ENCODE measurements around the gene DIP2C.
"Not testable (repeated sequence)": the region's sequence is repeated elsewhere in the genome, so short reads cannot be mapped to it uniquely, and the experiment has no call there.

Gene DIP2C

DNA sequence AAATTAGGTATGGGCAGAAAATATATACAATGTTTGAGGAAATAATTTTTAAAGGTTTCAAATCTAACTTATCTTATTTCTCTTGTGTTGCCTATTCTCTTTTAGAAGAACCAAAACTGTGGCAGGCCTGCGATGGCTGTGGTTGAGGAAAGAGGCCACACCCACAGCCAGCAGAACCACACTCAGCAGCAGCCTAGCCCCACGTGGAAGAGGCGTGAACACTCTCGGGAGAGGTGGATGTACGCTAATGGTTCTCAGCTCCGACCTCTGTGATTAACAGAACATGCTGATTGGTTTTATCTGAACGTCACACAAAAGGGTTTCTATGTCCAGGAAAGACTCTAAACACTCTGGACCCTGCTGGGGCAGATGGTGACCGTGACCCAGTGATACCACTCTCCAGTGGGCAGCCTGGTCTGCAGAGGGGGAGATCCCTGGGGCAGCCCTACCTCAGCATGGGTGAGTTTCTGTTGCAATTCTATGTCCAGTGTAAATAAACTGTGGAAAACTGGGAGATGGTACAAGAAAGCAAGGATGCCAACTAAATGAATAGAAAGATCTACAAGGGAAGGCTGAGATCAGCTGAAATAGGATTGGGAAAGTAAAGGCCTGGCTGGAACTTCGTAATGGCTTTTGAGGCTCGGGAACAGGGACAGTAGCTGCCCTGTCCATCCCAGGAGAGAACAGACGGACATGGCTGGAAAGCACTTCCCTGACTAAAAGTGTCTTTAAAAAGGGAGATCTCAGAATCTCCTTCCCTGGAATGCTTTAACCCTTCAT lies 26.6 kb downstream of the DIP2C start:
- CTCF ChIA-PET, result no interaction called here
- TF ChIP-seq, protein P1, sequence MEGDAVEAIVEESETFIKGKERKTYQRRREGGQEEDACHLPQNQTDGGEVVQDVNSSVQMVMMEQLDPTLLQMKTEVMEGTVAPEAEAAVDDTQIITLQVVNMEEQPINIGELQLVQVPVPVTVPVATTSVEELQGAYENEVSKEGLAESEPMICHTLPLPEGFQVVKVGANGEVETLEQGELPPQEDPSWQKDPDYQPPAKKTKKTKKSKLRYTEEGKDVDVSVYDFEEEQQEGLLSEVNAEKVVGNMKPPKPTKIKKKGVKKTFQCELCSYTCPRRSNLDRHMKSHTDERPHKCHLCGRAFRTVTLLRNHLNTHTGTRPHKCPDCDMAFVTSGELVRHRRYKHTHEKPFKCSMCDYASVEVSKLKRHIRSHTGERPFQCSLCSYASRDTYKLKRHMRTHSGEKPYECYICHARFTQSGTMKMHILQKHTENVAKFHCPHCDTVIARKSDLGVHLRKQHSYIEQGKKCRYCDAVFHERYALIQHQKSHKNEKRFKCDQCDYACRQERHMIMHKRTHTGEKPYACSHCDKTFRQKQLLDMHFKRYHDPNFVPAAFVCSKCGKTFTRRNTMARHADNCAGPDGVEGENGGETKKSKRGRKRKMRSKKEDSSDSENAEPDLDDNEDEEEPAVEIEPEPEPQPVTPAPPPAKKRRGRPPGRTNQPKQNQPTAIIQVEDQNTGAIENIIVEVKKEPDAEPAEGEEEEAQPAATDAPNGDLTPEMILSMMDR (conservative IDR thresholded peaks at IDR 0.05; ENCODE audit: low read depth), result no peak
- no peak for DNase-seq (ENCODE audit: low spot score)
- H3K27ac ChIP-seq, result no peak overlapping the region
- POLR2A ChIA-PET (ENCODE audit: low non-redundant PET), result no interaction called here

DNA sequence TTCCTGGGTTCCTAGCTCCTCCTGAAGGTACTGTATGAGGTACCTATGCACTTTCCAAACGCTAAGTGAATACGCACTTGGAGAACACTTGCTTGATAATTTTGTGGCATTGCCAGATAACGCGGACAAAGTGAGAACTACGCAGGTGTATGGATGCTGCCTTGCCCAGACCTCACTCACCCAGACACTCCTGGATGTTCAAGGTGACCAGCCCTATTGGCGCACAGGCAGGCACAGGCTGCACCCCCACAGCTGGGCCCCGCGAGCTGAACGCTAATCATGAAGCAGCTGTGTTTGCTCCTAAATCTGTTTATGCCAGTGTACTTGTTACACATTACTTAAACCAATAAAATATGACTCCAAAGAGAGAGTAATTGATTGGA lies 27.3 kb downstream of the DIP2C start:
- POLR2A ChIA-PET (ENCODE audit: low non-redundant PET), result no interaction called here
- CTCF ChIA-PET, result no interaction called here
- no peak for DNase-seq (ENCODE audit: low spot score)
- no peak overlapping the region for H3K27ac ChIP-seq
- TF ChIP-seq, protein P1 (conservative IDR thresholded peaks at IDR 0.05; ENCODE audit: low read depth), result no peak

DNA sequence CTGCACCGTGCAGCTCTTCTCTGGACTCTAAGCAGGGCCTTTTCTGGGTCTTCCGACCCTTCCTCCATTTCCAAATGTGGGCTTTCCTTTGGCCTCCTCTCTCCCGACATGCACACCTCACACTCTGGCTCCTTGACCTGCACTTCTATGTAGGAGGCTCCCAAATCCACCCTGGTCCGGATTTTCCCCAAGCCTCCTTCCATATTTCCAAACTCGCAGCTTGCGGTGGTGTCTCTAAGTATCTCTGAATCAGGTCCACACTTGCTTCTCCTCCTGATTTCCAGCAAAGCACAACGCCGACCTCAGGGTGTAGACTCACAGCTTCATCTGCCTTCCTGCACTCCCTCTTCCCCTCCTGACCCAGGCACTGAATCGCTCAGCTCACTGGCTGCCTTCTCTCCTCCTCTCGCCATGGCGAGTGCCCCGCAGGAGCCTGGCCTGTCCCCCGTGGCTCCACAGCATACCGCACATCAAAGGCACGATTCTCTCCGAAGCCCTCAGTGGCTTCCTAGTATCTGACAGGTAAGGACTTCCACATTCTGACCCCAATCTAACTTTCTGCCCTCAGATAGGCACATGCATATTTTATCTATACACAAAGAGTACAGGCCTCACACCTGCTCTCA lies 27.8 kb downstream of the DIP2C start:
- no peak for DNase-seq (ENCODE audit: low spot score)
- ChIA-PET POLR2A (ENCODE audit: low non-redundant PET) (no interaction called here), CTCF (no interaction called here)
- TF ChIP-seq, protein P1 (conservative IDR thresholded peaks at IDR 0.05; ENCODE audit: low read depth), result no peak
- H3K27ac ChIP-seq, result no peak overlapping the region

DNA sequence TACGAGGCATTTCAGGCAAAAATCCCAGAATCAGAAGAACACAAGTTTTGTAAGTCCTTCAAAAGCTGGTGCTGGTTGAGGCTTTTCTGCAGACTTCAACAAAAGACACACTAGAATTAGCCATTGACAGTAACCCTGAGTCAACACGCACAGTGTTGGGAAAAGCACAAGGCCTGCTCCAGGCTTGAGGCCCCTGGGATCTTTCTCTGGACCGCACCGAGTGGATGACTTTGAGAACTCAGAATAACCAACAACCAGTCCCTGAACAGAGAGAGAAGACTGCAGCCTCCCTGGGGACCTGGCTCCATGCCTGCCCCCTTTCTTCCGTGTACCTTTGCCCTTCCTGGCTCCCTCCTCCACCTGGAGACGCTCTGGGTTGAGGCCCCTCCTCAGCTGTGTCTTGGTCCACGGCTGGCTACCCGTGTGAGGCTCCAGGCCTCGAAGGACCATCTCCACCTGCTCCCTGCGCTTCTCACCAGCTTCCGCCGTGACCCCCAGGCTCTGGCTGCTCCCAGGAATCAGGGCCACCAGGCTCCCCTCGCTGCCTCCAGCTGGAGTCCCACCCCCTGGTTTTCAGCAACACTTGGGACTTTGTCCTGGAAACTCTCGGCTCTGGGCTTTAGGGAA lies 28.4 kb downstream of the DIP2C start:
- no peak for DNase-seq (ENCODE audit: low spot score)
- TF ChIP-seq, protein P1 (conservative IDR thresholded peaks at IDR 0.05; ENCODE audit: low read depth), result no peak
- POLR2A ChIA-PET (ENCODE audit: low non-redundant PET), result no interaction called here
- H3K27ac ChIP-seq, result no peak overlapping the region
- CTCF ChIA-PET, result no interaction called here

DNA sequence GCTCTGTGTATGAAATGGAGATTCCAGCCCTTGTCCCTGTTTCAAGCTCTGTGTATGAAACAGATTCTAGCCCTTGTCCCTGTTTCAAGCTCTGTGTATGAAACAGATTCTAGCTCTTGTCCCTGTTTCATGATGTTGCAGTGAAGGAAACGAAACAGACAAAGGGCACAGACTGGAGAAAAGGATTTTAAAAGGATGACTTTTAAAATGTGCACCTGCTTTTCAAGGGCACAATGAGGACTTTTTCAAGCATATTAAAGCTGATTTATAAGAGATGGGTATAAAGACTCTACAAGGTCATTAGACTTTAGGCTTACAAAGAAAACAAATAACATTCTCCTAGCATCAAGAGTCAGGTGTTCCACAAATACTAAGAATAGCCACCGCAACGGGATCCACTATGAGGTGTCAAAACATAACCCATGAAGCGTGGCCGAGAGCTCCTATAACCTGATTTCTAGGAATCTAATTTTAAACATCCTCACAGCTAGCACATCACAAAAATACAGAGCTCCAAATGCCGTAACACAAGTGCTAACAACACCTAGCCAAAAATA lies 29.0 kb downstream of the DIP2C start:
- no peak for DNase-seq (ENCODE audit: low spot score)
- CTCF ChIA-PET, result no interaction called here
- no peak overlapping the region for H3K27ac ChIP-seq
- POLR2A ChIA-PET (ENCODE audit: low non-redundant PET), result no interaction called here
- TF ChIP-seq, protein P1 (conservative IDR thresholded peaks at IDR 0.05; ENCODE audit: low read depth), result no peak

DNA sequence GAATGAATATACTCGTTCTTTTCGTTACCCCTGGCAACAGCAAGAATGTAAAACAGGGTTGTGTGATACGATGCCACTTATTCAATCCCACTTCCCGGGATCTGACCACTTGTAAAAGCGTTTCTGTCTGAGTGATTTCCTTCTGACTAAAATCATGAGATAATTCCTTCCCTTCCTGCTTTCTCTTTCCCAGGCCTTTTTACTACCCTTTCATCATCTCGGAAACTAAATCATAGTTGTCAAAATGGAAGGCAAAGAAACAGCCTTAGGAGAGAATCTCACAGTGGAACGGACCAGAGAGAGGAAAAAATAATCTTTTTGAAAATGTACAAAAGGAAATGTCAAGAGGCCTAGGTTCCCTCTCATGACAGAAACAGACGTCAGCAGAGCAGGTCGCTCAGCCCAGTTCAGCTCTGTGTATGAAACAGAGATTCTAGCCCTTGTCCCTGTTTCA lies 29.8 kb downstream of the DIP2C start:
- no peak for DNase-seq (ENCODE audit: low spot score)
- TF ChIP-seq, protein P1 (conservative IDR thresholded peaks at IDR 0.05; ENCODE audit: low read depth), result no peak
- ChIA-PET POLR2A (ENCODE audit: low non-redundant PET) (no interaction called here), CTCF (no interaction called here)
- no peak overlapping the region for H3K27ac ChIP-seq

DNA sequence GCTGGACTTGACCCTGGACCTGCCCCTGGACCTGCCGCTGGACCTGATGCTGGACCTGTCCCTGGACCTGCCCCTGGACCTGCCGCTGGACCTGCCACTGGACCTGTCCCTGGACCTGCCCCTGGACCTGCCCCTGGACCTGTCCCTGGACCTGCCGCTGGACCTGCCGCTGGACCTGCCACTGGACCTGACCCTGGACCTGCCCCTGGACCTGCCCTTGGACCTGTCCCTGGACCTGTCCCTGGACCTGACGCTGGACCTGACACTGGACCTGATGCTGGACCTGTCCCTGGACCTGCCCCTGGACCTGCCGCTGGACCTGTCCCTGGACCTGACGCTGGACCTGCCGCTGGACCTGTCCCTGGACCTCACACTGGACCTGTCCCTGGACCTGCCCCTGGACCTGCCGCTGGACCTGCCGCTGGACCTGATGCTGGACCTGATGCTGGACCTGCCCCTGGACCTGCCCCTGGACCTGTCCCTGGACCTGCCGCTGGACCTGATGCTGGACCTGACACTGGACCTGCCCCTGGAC lies 31.6 kb downstream of the DIP2C start:
- H3K27ac ChIP-seq; DNase-seq (ENCODE audit: low spot score); POLR2A ChIA-PET (ENCODE audit: low non-redundant PET); CTCF ChIA-PET: not testable (repeated sequence)
